ENCODE measurements around the gene GPD2.

DNA sequence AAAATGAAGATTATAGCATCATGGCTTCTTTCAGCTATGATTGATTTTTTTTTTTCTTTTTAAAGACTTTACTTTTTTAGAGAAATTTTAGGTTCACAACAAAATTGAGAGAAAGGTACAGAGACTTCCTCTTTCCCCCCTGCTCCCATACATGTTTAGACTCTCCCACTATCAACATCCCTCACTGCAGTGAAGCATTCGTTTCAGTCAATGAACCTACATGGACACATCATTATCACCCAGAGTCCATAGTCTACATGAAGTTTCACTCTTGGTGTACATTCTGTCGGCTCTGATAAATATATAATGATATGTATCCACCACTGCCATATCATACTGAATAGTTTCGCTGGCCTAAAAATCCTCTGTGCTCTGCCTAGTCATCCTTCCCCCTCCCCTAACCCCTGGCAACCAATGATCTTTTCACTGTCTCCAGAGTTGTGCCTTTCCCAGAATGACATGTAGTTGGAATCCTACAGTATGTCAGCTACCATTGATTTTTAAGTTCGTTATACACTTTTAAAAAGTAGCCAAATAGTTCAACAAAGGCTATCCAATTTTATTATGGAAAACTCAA, 86.8 kb downstream of the GPD2 start:
- TF ChIP-seq POLR2A (IDR thresholded peaks at IDR 0.05; ENCODE audit: low read depth, low read length) (no peak), NFE2L2 (IDR thresholded peaks at IDR 0.05; ENCODE audit: low read depth, low read length) (no peak), RAD21 (IDR thresholded peaks at IDR 0.05; ENCODE audit: low read length) (no peak)

Measured in IMR-90 (cell line).